ENCODE results near the gene SHC3.

Gene SHC3

GRCh38 chr9:89204801-89205200 is 26.2 kb upstream of the SHC3 start:
- DNase-seq (ENCODE audit: low read depth): no peak
- in situ Hi-C loops (cut with HindIII; ENCODE audit: low sequenced_read_pairs): no loop called here
- H3K4me3 ChIP-seq (ENCODE audit: low read depth, low read length): no peak overlapping the region
- TF ChIP-seq, protein P1, sequence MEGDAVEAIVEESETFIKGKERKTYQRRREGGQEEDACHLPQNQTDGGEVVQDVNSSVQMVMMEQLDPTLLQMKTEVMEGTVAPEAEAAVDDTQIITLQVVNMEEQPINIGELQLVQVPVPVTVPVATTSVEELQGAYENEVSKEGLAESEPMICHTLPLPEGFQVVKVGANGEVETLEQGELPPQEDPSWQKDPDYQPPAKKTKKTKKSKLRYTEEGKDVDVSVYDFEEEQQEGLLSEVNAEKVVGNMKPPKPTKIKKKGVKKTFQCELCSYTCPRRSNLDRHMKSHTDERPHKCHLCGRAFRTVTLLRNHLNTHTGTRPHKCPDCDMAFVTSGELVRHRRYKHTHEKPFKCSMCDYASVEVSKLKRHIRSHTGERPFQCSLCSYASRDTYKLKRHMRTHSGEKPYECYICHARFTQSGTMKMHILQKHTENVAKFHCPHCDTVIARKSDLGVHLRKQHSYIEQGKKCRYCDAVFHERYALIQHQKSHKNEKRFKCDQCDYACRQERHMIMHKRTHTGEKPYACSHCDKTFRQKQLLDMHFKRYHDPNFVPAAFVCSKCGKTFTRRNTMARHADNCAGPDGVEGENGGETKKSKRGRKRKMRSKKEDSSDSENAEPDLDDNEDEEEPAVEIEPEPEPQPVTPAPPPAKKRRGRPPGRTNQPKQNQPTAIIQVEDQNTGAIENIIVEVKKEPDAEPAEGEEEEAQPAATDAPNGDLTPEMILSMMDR (IDR thresholded peaks at IDR 0.05; ENCODE audit: low read depth, low read length, missing control alignments): no peak

DNA sequence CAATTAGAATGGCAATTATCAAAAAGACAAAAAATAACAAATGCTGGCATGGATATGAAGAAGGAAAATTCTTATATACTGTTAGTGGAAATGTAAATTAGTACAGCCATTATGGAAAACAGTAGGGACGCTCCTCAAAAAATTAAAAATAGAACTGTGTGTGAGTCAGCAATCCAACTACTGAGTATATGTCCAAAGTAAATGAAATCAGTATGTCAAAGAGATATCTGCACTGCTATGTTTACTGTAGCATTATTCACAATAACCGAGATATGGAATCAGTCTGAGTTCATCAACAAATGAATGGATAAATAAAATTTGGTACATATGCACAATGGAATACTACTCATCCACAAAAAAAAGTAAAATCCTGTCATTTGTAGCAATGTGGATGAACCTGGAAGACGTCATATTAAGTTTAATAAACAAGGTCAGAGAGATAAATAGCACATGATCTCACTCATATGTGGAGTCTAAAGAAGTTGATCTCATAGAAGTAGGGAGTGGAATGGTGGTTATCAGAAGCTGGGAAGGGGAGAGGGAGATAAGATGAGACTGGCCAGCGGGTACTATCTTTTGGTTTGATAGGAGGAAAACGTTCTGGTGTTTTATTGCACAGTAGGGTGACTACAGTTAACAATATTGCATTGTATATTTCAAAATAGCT is 16.6 kb upstream of the SHC3 start:
- no peak overlapping the region for H3K4me3 ChIP-seq (ENCODE audit: low read depth, low read length)
- TF ChIP-seq, protein P1 (IDR thresholded peaks at IDR 0.05; ENCODE audit: low read depth, low read length, missing control alignments): no peak
- no peak for DNase-seq (ENCODE audit: low read depth)
- in situ Hi-C loops (cut with HindIII; ENCODE audit: low sequenced_read_pairs): no loop called here

DNA sequence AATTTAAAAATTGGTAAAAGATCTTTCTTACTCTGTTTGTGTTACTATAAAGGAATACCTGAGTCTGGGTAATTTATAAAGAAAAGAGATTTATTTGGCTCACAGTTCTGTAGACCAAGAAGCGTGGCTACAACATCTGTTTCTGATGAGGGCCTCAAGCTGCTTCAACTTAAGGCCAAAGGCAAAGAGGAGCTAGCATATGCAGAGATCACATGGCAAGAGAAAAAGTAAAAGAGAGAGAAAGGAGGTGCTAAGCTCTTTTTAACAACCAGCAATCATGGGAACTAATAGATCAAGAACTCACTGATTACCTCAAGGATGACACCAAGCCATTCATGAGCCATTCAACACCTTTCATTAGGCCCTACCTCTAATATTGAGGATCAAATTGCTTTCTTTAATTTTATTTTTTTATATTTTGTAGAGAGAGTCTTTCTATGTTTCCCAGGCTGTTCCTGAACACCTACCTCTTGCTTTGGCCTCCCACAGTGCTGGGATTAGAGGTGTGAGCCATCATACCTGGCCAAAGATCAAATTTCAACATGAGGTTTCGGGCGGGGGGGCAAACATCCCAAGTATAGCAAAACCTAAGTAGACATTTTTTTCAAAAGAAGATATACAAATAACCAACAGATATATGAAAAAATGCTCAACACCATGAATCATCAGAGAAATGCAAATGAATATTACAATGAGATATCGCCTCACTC is 16.0 kb upstream of the SHC3 start:
- in situ Hi-C loops (cut with HindIII; ENCODE audit: low sequenced_read_pairs): no loop called here
- H3K4me3 ChIP-seq (ENCODE audit: low read depth, low read length): no peak overlapping the region
- TF ChIP-seq, protein P1 (IDR thresholded peaks at IDR 0.05; ENCODE audit: low read depth, low read length, missing control alignments): no peak
- DNase-seq (ENCODE audit: low read depth): no peak

DNA sequence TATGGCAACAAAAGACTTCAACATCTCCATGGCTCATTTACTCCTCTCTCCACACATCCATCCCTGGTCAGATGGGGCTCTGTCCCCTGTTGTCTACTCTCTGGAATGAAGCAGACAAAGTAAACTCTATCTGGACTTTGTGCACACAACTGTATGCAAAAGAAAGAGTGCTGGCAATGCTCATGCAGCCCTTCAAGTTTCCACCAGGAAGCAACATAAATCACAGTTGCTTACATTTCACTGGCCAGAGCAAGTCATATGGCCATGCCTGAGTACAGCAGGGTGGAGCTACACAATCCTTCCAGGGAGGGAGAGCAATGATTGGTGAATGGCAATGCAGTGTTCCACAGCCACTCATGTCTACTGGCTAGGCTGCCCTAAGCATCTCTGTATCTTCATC is 12.4 kb upstream of the SHC3 start:
- DNase-seq (ENCODE audit: low read depth): no peak
- TF ChIP-seq, protein P1 (IDR thresholded peaks at IDR 0.05; ENCODE audit: low read depth, low read length, missing control alignments): no peak
- no peak overlapping the region for H3K4me3 ChIP-seq (ENCODE audit: low read depth, low read length)
- in situ Hi-C loops (cut with HindIII; ENCODE audit: low sequenced_read_pairs): no loop called here

GRCh38 chr9:89189215-89189614 is 10.6 kb upstream of the SHC3 start:
- TF ChIP-seq, protein P1 (IDR thresholded peaks at IDR 0.05; ENCODE audit: low read depth, low read length, missing control alignments): no peak
- in situ Hi-C loops (cut with HindIII; ENCODE audit: low sequenced_read_pairs): no loop called here
- no peak overlapping the region for H3K4me3 ChIP-seq (ENCODE audit: low read depth, low read length)
- DNase-seq (ENCODE audit: low read depth): no peak

DNA sequence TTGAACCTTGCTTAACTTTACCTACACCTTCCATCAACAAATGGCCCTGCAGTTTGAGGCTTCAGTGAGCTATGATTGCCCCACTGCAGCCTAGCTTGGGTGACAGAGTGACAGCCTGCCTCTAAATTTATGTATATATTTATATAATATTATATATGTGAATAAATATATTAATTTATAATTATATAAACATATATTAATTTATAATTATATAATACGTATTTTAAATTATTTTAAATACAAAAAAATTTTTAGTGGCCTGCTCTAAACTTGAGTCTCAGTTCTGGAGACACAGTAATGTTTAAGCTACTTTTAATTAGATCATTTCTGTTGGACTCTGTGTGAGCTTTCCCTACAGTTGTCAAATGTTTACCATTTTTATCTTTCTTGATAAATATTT is 9.3 kb upstream of the SHC3 start:
- no peak overlapping the region for H3K4me3 ChIP-seq (ENCODE audit: low read depth, low read length)
- in situ Hi-C loops (cut with HindIII; ENCODE audit: low sequenced_read_pairs): no loop called here
- TF ChIP-seq, protein P1 (IDR thresholded peaks at IDR 0.05; ENCODE audit: low read depth, low read length, missing control alignments): no peak
- DNase-seq (ENCODE audit: low read depth): no peak

All from astrocyte of the cerebellum (primary cell).